Measurements from ENCODE around the gene TUBA4B.

- no peak for TF ChIP-seq EZH2 (IDR thresholded peaks at IDR 0.05; ENCODE audit: insufficient read depth, poor library complexity, severe bottlenecking)
- TF ChIP-seq EZH2phosphoT487 (IDR thresholded peaks at IDR 0.05; ENCODE audit: insufficient read depth, low read depth) = no peak
Observed at GRCh38 chr2:219252570-219252899, 508 bp upstream of the TUBA4B start.

Data from GM23248 (cell line).